IMR-90 (cell line): Measurements from ENCODE around the gene KCNAB1. TPM values are rescaled to one million over a fixed set of nuclear protein-coding genes. Genes with fewer than 3 reads are reported as not detected.

Experiments
- ATAC-seq: fragments of 200-7000 bp; cut with Tn5 transposase; 2 replicates; pipeline ENCODE4 v1.9.1; 2020; ENCODE audit warnings: low read depth, mild to moderate bottlenecking, moderate library complexity
- BruUV-seq: library from RNA; stranded (reverse); fragments of 400-500 nt; replicated peaks from 2 replicates; lab custom pipeline; 2021; lab: Mats Ljungman, UMichigan
- CTCF ChIA-PET: fragments of 300-600 bp; formaldehyde crosslinking; extraction: SDS; loops from one replicate; lab custom pipeline; 2021; ENCODE audit warnings: antibody characterized with exemption; lab: Yijun Ruan, JAX
- POLR2A ChIA-PET: fragments of 300-600 bp; sonication (Branson Sonifier 250); formaldehyde crosslinking; loops from one replicate; lab custom pipeline; 2022; ENCODE audit warnings: antibody characterized with exemption; ENCODE audit not compliant: unreplicated experiment; lab: Charles Lee
- DNase-seq: peaks from one replicate; pipeline ENCODE4 v3.0.0; 2013
- H2AFZ ChIP-seq: replicated peaks from 2 replicates; pipeline ENCODE3; 2013; ENCODE audit warnings: low read length, mild to moderate bottlenecking; ENCODE audit not compliant: poor library complexity
- H2AK5ac ChIP-seq: 2 replicates; pipeline ENCODE4 v1.6.1; 2013; ENCODE audit warnings: low read depth, low read length, inconsistent platforms
- H2AK9ac ChIP-seq: replicated peaks from 2 replicates; pipeline ENCODE3; 2013; ENCODE audit warnings: mild to moderate bottlenecking, low read depth, low read length, moderate library complexity; ENCODE audit not compliant: poor library complexity
- H2BK120ac ChIP-seq: 2 replicates; pipeline ENCODE4 v1.6.1; 2013; ENCODE audit warnings: low read depth, low read length, inconsistent platforms
- H2BK15ac ChIP-seq: 3 replicates; pipeline ENCODE4 v1.6.1; 2013; ENCODE audit warnings: low read depth, low read length, inconsistent platforms
- H2BK20ac ChIP-seq: 2 replicates; pipeline ENCODE4 v1.6.1; 2013; ENCODE audit warnings: low read depth, mild to moderate bottlenecking, inconsistent platforms, low read length, moderate library complexity
- H2BK5ac ChIP-seq: 2 replicates; pipeline ENCODE4 v1.6.1; 2013; ENCODE audit warnings: mild to moderate bottlenecking, low read depth, low read length, inconsistent platforms; ENCODE audit not compliant: poor library complexity, severe bottlenecking
- H3K14ac ChIP-seq: replicated peaks from 2 replicates; pipeline ENCODE4 v1.6.1; 2013; ENCODE audit warnings: low read depth, low read length, inconsistent platforms
- H3K18ac ChIP-seq: 2 replicates; pipeline ENCODE4 v1.6.1; 2013; ENCODE audit warnings: low read depth, low read length, control low read depth
- H3K23ac ChIP-seq: 2 replicates; pipeline ENCODE4 v1.6.1; 2013; ENCODE audit warnings: low read depth, low read length, inconsistent platforms
- H3K27ac ChIP-seq: 2 replicates; pipeline ENCODE4 v1.5.1; 2013; ENCODE audit warnings: mild to moderate bottlenecking, control low read depth, low read length; ENCODE audit not compliant: insufficient read depth
- H3K27me3 ChIP-seq: 2 replicates; pipeline ENCODE4 v1.6.1; 2013; ENCODE audit warnings: low read length; ENCODE audit not compliant: control insufficient read depth, insufficient read depth
- H3K36me3 ChIP-seq: 2 replicates; pipeline ENCODE4 v1.6.1; 2013; ENCODE audit warnings: low read length, mixed read lengths; ENCODE audit not compliant: control insufficient read depth, insufficient read depth
- H3K4ac ChIP-seq: 2 replicates; pipeline ENCODE4 v1.6.1; 2013; ENCODE audit warnings: low read depth, low read length, inconsistent platforms
- H3K4me1 ChIP-seq: 2 replicates; pipeline ENCODE4 v1.6.1; 2013; ENCODE audit warnings: low read length, mixed read lengths; ENCODE audit not compliant: control insufficient read depth, insufficient read depth
- H3K4me2 ChIP-seq: 2 replicates; pipeline ENCODE4 v1.6.1; 2013; ENCODE audit warnings: low read depth, mild to moderate bottlenecking, control low read depth, low read length, moderate library complexity
- H3K4me3 ChIP-seq: 2 replicates; pipeline ENCODE4 v1.5.1; 2013; ENCODE audit warnings: low read depth, mild to moderate bottlenecking, control low read depth, low read length, moderate library complexity; ENCODE audit not compliant: insufficient read depth
- H3K56ac ChIP-seq: 2 replicates; pipeline ENCODE4 v1.6.1; 2013; ENCODE audit warnings: low read length, inconsistent platforms; ENCODE audit not compliant: insufficient read depth; ENCODE audit errors: extremely low read depth
- H3K79me1 ChIP-seq, 2 experiments: 2 replicates each; pipeline ENCODE4 v1.6.1; 2013; ENCODE audit warnings: low read length in 2 of 2, inconsistent platforms in 1 of 2, low read depth in 1 of 2
- H3K9ac ChIP-seq: 2 replicates; pipeline ENCODE4 v1.6.1; 2013; ENCODE audit warnings: low read depth, low read length, control low read depth
- H3K9me1 ChIP-seq: 2 replicates; pipeline ENCODE4 v1.6.1; 2013; ENCODE audit warnings: low read length, inconsistent platforms; ENCODE audit not compliant: insufficient read depth
- H3K9me3 ChIP-seq: 2 replicates; pipeline ENCODE4 v1.6.1; 2013; ENCODE audit warnings: low read length; ENCODE audit not compliant: control insufficient read depth, insufficient read depth
- H4K20me1 ChIP-seq: 2 replicates; pipeline ENCODE4 v1.6.1; 2013; ENCODE audit warnings: low read length, inconsistent platforms; ENCODE audit not compliant: insufficient read depth
- H4K5ac ChIP-seq: 2 replicates; pipeline ENCODE4 v1.6.1; 2013; ENCODE audit warnings: mild to moderate bottlenecking, low read depth, low read length, control low read depth
- H4K8ac ChIP-seq, 2 experiments: 2 replicates each; pipeline ENCODE4 v1.6.1; 2013; ENCODE audit warnings: low read depth in 2 of 2, low read length in 2 of 2, control low read depth in 1 of 2, inconsistent platforms in 1 of 2
- H4K91ac ChIP-seq: 2 replicates; pipeline ENCODE4 v1.6.1; 2013; ENCODE audit warnings: low read depth, low read length, inconsistent platforms; ENCODE audit not compliant: insufficient read depth
- MAFK ChIP-seq: IDR thresholded peaks from 2 replicates; pipeline ENCODE4 v1.6.1; 2012; ENCODE audit warnings: low read depth, low read length, improper control_type of control experiment
- MXI1 ChIP-seq: IDR thresholded peaks from 2 replicates; pipeline ENCODE4 v1.6.1; 2012; ENCODE audit warnings: low read depth, mild to moderate bottlenecking, low read length, moderate library complexity, borderline replicate concordance
- WGBS, 2 experiments: methylation state at CpG; one replicate each; pipeline versions ENCODE4 v1.1.5 to v1.1.7; 2013; ENCODE audit warnings: missing lambda C conversion rate in 2 of 2; ENCODE audit not compliant: insufficient read length in 1 of 2; ENCODE audit errors: extremely low coverage in 2 of 2; 5-methylcytosine and 5-hydroxymethylcytosine counted together
- dilution Hi-C: fragments of 300-500 bp; cut with HindIII; formaldehyde crosslinking; loops from one replicate; pipeline ENCODE4 v1.14.3; 2018; ENCODE audit warnings: low sequenced_read_pairs; ENCODE audit not compliant: unreplicated experiment
- in situ Hi-C: fragments of 300-500 bp; cut with MboI; formaldehyde crosslinking; loops from 3 replicates; pipeline ENCODE4 v1.14.3; 2019; ENCODE audit warnings: low sequenced_read_pairs, inconsistent platforms, mixed read lengths
- intact Hi-C: fragments of 100-400 bp; cut with micrococcal nuclease; formaldehyde crosslinking; loops from 2 replicates; pipeline ENCODE4 v1.10.0; 2022
- polyA plus RNA-seq, 3 experiments: library from polyadenylated mRNA; depleted of rRNA; stranded (reverse); fragments of >200 nt; gene quantifications; 2 replicates each; pipeline ENCODE4 v1.2.3, GENCODE V29; 2012; ENCODE audit warnings: low replicate concordance in 1 of 3
- total RNA-seq: library from RNA; depleted of rRNA; stranded (reverse); fragments of >200 nt; gene quantifications from 2 replicates; pipeline ENCODE4 v1.2.3, GENCODE V29; 2012

KCNAB1 gene
- total and polyA plus RNA-seq, 2 of the 4 experiments (the other 2 are of a cell fraction), result under 0.01 to 0.07 TPM

- in situ Hi-C loops (no loop called here), dilution Hi-C loops (no loop called here), intact Hi-C loops (no loop called here)
- Histone ChIP-seq H2BK20ac (no peak overlapping the region), H3K36me3 (no peaks in the 10 kb centered on the region), H3K4ac (no peak overlapping the region), H3K79me1 (no peaks in the 10 kb centered on the region), H3K18ac (no peak overlapping the region), H3K4me1 (no peaks in the 10 kb centered on the region), H3K23ac (no peak overlapping the region), H2BK120ac (no peak overlapping the region), H3K9ac (no peak overlapping the region), H3K56ac (no peak overlapping the region), H3K4me2 (no peak overlapping the region), H3K27me3 (peaks cover 3% of the 10 kb centered on the region; the same call in 1 of the 2 replicates), H4K20me1 (no peaks in the 10 kb centered on the region), H2BK5ac (no peak overlapping the region), H4K91ac (no peak overlapping the region), H3K9me1 (no peaks in the 10 kb centered on the region), H4K8ac (no peak overlapping the region), H4K5ac (no peak overlapping the region), H2AK5ac (no peak overlapping the region), H2BK15ac (no peak overlapping the region), H2AFZ (no peak overlapping the region), H3K27ac (no peak overlapping the region), H3K14ac (no peak overlapping the region), H3K9me3 (no peaks in the 10 kb centered on the region), H2AK9ac (no peak overlapping the region), H3K4me3 (no peak overlapping the region)
- POLR2A ChIA-PET, result no interaction called here
- CTCF ChIA-PET, result no interaction called here
- no TSS peak for BruUV-seq
- no CpG with 5 or more reads among the region's 7 CpGs for WGBS, 2 experiments
- ATAC-seq (no peak), DNase-seq (no peak)
- TF ChIP-seq MAFK (no peak), MXI1 (no peak)
These were observed 223.8 kb downstream of the KCNAB1 start for GRCh38 chr3:156344215-156344614.
